ENCODE data around the gene ETDB. TPM values are rescaled to one million over a fixed set of nuclear protein-coding genes. Genes with fewer than 3 reads are reported as not detected.
"Not testable (repeated sequence)": the region's sequence is repeated elsewhere in the genome, so short reads cannot be mapped to it uniquely, and the experiment has no call there.

Gene ETDB
- not detected for total RNA-seq
- under 1 TPM in 1 of 2 donors, not detected in 1; 0.63 TPM for polyA plus RNA-seq (ENCODE audit: insufficient read length in 2 of 2)
- long read RNA-seq, donor 1 = 0 reads
- long read RNA-seq, donor 2 = 0 reads
- long read RNA-seq, donor 3 = 0 reads
- long read RNA-seq, donor 4 = 0 reads

GRCh38 chrX:135120056-135120576 lies at the start of gene ETDB:
TSS of gene ETDB (minus strand) at chrX:135120526. CDS start at chrX:135119261, 1,265 bp downstream.
- H3K4me1 ChIP-seq (ENCODE audit: control insufficient read depth, insufficient read depth, low read length); H3K36me3 ChIP-seq (ENCODE audit: control insufficient read depth, insufficient read depth, low read length); DNase-seq (ENCODE audit: low read depth in 4 of 6, low spot score in 6 of 6); H3K27ac ChIP-seq (ENCODE audit: low read depth, low read length); H3K4me3 ChIP-seq (ENCODE audit: low read depth, low read length); H3K27me3 ChIP-seq (ENCODE audit: control insufficient read depth, insufficient read depth, low read length); H3K9me3 ChIP-seq (ENCODE audit: control insufficient read depth, insufficient read depth, low read length): not testable (repeated sequence)
- WGBS (ENCODE audit: insufficient coverage) = no CpG with 5 or more reads among the region's 1 CpG

DNA sequence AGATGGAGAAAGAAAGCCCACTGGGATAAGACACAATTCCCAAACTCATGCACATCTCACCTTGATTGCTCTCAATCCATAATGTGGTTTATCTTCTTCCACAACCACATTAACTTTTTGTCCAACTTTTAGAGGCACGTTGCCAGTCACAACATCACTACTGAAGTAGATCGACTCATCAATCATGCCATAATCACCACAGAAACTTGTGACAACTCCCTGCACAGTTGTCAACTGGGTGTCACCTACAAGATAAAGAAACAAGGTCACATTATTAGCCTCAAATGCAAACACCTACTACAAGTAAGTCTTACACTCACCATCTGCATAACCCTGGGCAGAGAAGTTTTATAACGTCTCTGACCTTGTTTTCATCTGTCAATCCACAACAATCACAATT lies 49.2 kb upstream of the ETDB start:
- DNase-seq (ENCODE audit: low read depth in 4 of 6, low spot score in 6 of 6); H3K27me3 ChIP-seq (ENCODE audit: control insufficient read depth, insufficient read depth, low read length); H3K36me3 ChIP-seq (ENCODE audit: control insufficient read depth, insufficient read depth, low read length); H3K4me3 ChIP-seq (ENCODE audit: low read depth, low read length); H3K4me1 ChIP-seq (ENCODE audit: control insufficient read depth, insufficient read depth, low read length); H3K9me3 ChIP-seq (ENCODE audit: control insufficient read depth, insufficient read depth, low read length); H3K27ac ChIP-seq (ENCODE audit: low read depth, low read length): not testable (repeated sequence)
- 69% methylated on average over 2 of the region's 3 CpGs for whole genome bisulfite sequencing (ENCODE audit: insufficient coverage)

DNA sequence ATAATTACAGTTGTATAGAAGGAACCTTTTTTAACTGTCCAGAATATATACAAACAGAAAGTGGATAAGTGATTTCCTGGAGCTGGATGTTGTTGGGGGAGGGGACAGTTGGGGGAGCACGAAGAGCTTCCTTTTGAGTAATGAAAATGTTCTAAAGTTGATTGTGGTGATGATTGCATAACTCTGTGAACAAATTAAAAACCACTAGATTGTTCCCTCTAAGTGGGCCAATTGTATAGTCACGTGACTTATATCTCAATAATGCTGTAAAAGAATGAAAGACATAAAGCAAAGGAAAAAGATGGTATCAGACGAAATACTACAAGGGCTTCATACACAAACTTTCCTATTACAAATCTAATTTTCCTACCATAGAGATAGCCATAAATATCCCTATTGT lies 48.2 kb upstream of the ETDB start:
- Histone ChIP-seq H3K27ac (ENCODE audit: low read depth, low read length) (no peak overlapping the region), H3K9me3 (ENCODE audit: control insufficient read depth, insufficient read depth, low read length) (no peaks in the 10 kb centered on the region), H3K4me3 (ENCODE audit: low read depth, low read length) (no peak overlapping the region), H3K36me3 (ENCODE audit: control insufficient read depth, insufficient read depth, low read length) (no peaks in the 10 kb centered on the region), H3K4me1 (ENCODE audit: control insufficient read depth, insufficient read depth, low read length) (no peaks in the 10 kb centered on the region), H3K27me3 (ENCODE audit: control insufficient read depth, insufficient read depth, low read length) (no peaks in the 10 kb centered on the region)
- WGBS (ENCODE audit: insufficient coverage) = 80% methylated on average over 1 of the region's 3 CpGs
- DNase-seq (ENCODE audit: low read depth in 4 of 6, low spot score in 6 of 6) = no peak

DNA sequence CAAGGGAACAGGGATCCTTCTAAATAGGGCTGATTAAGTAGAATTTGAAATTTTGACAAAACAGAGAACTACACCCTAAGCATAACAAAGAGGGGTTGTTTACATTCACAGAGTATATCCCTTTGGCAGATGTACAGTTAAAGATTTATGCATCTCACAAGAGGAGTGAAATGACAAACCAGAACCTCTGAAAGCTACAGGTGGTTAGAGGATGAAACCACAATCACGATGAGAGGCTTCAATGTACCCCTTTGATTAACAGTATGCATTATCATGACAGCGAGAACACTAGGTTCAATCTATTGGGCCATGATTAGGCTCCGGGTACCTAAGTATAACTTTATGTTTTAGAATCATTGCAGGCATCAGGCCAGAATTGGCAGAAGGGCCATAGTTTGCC lies 34.4 kb upstream of the ETDB start:
- DNase-seq (ENCODE audit: low read depth in 4 of 6, low spot score in 6 of 6) = not testable (repeated sequence)
- no CpG with 5 or more reads among the region's 3 CpGs for WGBS (ENCODE audit: insufficient coverage)

DNA sequence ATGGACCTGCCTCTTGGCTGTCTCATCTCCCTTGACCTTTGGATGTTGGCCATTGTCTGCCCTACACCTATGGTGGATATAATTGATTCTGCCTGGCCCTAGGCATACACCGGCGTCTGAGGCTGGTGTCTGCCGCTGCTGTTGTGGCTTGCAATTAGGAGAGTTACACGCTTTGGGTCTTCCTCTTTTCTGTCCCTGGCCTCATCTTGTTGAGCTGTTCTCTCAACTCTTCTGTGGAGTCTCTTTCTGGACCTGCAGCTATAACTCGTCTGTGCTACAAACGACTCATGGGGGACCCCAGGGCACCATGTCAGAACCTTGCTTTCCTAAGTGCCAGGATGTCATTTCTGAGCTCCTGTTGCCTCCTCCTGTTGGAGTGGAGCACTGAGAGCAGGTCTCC lies 5.8 kb upstream of the ETDB start:
- no CpG with 5 or more reads among the region's 6 CpGs for WGBS (ENCODE audit: insufficient coverage)
- not testable (repeated sequence) for H3K4me1 ChIP-seq (ENCODE audit: control insufficient read depth, insufficient read depth, low read length)

More for the DNA sequence above, 34.4 kb upstream of the ETDB start:
- H3K36me3 ChIP-seq (ENCODE audit: control insufficient read depth, insufficient read depth, low read length); H3K9me3 ChIP-seq (ENCODE audit: control insufficient read depth, insufficient read depth, low read length); H3K4me3 ChIP-seq (ENCODE audit: low read depth, low read length); H3K27me3 ChIP-seq (ENCODE audit: control insufficient read depth, insufficient read depth, low read length); H3K4me1 ChIP-seq (ENCODE audit: control insufficient read depth, insufficient read depth, low read length); H3K27ac ChIP-seq (ENCODE audit: low read depth, low read length): not testable (repeated sequence)

GRCh38 chrX:135116064-135116463 lies 4.3 kb downstream of the ETDB start:
- H3K27me3 ChIP-seq (ENCODE audit: control insufficient read depth, insufficient read depth, low read length); H3K9me3 ChIP-seq (ENCODE audit: control insufficient read depth, insufficient read depth, low read length); DNase-seq (ENCODE audit: low read depth in 4 of 6, low spot score in 6 of 6); H3K4me3 ChIP-seq (ENCODE audit: low read depth, low read length); H3K27ac ChIP-seq (ENCODE audit: low read depth, low read length); H3K4me1 ChIP-seq (ENCODE audit: control insufficient read depth, insufficient read depth, low read length); H3K36me3 ChIP-seq (ENCODE audit: control insufficient read depth, insufficient read depth, low read length): not testable (repeated sequence)
- WGBS (ENCODE audit: insufficient coverage) = no CpG with 5 or more reads among the region's 2 CpGs

More for the DNA sequence above, 5.8 kb upstream of the ETDB start:
- not testable (repeated sequence) for H3K4me3 ChIP-seq (ENCODE audit: low read depth, low read length); DNase-seq (ENCODE audit: low read depth in 4 of 6, low spot score in 6 of 6); H3K27me3 ChIP-seq (ENCODE audit: control insufficient read depth, insufficient read depth, low read length); H3K36me3 ChIP-seq (ENCODE audit: control insufficient read depth, insufficient read depth, low read length); H3K27ac ChIP-seq (ENCODE audit: low read depth, low read length); H3K9me3 ChIP-seq (ENCODE audit: control insufficient read depth, insufficient read depth, low read length)

DNA sequence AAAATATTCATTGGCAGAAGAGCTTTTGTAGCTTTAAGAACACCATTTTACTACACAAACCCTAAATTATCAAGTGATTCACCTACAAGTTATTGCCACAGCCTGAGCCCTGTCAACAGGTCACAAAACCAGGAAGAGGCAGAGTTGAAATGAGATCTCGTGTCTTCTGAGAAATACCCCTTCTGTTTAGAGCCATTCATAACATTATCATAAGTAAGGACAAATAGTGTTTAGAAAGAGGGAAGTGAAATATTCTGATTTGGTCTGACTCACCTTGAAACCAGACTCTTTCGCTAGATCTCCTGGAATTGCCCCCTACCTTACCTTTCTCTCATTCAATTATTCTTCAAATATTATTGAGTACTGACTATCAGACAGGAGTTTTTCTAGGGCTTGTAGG lies 5.9 kb downstream of the ETDB start:
- Histone ChIP-seq H3K27ac (ENCODE audit: low read depth, low read length) (no peak overlapping the region), H3K9me3 (ENCODE audit: control insufficient read depth, insufficient read depth, low read length) (peaks cover 3% of the 10 kb centered on the region), H3K4me1 (ENCODE audit: control insufficient read depth, insufficient read depth, low read length) (no peaks in the 10 kb centered on the region), H3K4me3 (ENCODE audit: low read depth, low read length) (no peak overlapping the region), H3K27me3 (ENCODE audit: control insufficient read depth, insufficient read depth, low read length) (no peaks in the 10 kb centered on the region), H3K36me3 (ENCODE audit: control insufficient read depth, insufficient read depth, low read length) (no peaks in the 10 kb centered on the region)
- WGBS (ENCODE audit: insufficient coverage) = no CpG with 5 or more reads among the region's 2 CpGs
- no peak for DNase-seq (ENCODE audit: low read depth in 4 of 6, low spot score in 6 of 6)

- Histone ChIP-seq H3K4me3 (ENCODE audit: low read depth, low read length) (no peak overlapping the region), H3K27me3 (ENCODE audit: control insufficient read depth, insufficient read depth, low read length) (no peaks in the 10 kb centered on the region), H3K27ac (ENCODE audit: low read depth, low read length) (no peak overlapping the region), H3K4me1 (ENCODE audit: control insufficient read depth, insufficient read depth, low read length) (no peaks in the 10 kb centered on the region), H3K36me3 (ENCODE audit: control insufficient read depth, insufficient read depth, low read length) (no peaks in the 10 kb centered on the region), H3K9me3 (ENCODE audit: control insufficient read depth, insufficient read depth, low read length) (peaks cover 3% of the 10 kb centered on the region)
- no peak for DNase-seq (ENCODE audit: low read depth in 4 of 6, low spot score in 6 of 6)
- 80% methylated on average over 1 of the region's 1 CpG for WGBS (ENCODE audit: insufficient coverage)
These were observed 7.6 kb downstream of the ETDB start for GRCh38 chrX:135112743-135113142.

DNA sequence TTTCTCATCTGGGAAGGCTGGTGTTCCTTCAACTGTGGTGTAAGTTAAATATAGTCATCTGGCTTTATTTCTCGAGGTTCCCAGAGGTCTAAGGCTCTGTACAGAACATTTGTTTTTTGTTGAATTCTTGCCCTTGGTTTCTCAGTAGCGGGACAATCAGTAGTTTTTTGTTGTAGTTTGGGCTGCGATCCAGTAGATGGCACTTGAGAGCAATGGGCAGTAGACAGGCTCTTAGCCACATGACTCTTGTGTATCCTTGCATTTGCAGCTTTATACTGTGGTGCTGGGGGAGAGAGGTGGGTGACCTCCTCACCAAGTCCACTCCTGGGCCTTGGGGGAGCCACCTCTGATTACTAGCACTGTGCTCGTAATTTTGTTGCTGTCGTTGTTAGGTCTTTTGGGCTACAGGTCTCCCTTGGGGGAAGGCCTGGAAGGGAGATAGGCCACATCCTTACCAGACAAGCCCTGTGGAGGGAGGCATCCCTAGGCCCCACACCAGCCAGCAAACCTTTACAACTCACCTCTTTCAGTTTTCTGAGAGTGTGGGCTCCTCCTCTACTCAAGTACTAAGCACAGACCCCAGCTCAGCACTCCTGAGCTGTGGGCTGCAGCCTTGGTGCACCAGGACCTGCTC lies 8.1 kb downstream of the ETDB start:
- H3K27me3 ChIP-seq (ENCODE audit: control insufficient read depth, insufficient read depth, low read length) = no peaks in the 10 kb centered on the region
- no peak overlapping the region for H3K27ac ChIP-seq (ENCODE audit: low read depth, low read length)
- no peak overlapping the region for H3K4me3 ChIP-seq (ENCODE audit: low read depth, low read length)
- WGBS (ENCODE audit: insufficient coverage) = 21% methylated on average over 4 of the region's 5 CpGs
- H3K9me3 ChIP-seq (ENCODE audit: control insufficient read depth, insufficient read depth, low read length) = peaks cover 3% of the 10 kb centered on the region
- no peaks in the 10 kb centered on the region for H3K4me1 ChIP-seq (ENCODE audit: control insufficient read depth, insufficient read depth, low read length)
- no peaks in the 10 kb centered on the region for H3K36me3 ChIP-seq (ENCODE audit: control insufficient read depth, insufficient read depth, low read length)
- peak in 2 of 6 donors; percentile 6 to 24 for DNase-seq (ENCODE audit: low read depth in 4 of 6, low spot score in 6 of 6)

DNA sequence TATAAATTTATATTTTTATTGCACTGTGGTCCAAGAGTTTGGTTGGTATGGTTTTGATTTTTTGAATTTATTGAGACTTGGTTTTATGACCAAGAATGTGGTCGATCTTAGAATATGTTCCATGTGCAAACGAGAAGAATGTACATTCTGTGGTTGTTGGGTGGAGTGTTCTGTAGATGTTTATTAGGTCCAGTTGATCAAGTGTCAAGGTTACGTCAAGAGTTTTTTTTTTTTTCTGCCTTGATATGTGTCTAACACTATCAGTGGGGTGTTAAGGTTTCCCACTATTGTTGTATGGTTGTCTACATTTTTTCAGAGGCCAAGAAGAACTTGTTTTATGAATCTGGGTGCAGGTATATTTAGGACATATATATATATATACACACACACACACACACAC lies 10.8 kb downstream of the ETDB start:
- no peak overlapping the region for H3K27ac ChIP-seq (ENCODE audit: low read depth, low read length)
- 85% methylated on average over 3 of the region's 3 CpGs for WGBS (ENCODE audit: insufficient coverage)
- peaks cover 2% of the 10 kb centered on the region for H3K27me3 ChIP-seq (ENCODE audit: control insufficient read depth, insufficient read depth, low read length)
- H3K36me3 ChIP-seq (ENCODE audit: control insufficient read depth, insufficient read depth, low read length) = no peaks in the 10 kb centered on the region
- no peak overlapping the region for H3K4me3 ChIP-seq (ENCODE audit: low read depth, low read length)
- no peak for DNase-seq (ENCODE audit: low read depth in 4 of 6, low spot score in 6 of 6)
- H3K9me3 ChIP-seq (ENCODE audit: control insufficient read depth, insufficient read depth, low read length) = peaks cover 3% of the 10 kb centered on the region
- no peaks in the 10 kb centered on the region for H3K4me1 ChIP-seq (ENCODE audit: control insufficient read depth, insufficient read depth, low read length)
